Right cardiac atrium (tissue), 5 donors: ENCODE results near the gene PLEKHB1. TPM values are rescaled to one million over a fixed set of nuclear protein-coding genes. Genes with fewer than 3 reads are reported as not detected.
A peak's percentile ranks its signal among the peaks of the same experiment; 100 is the strongest.

Experiments
- ATAC-seq, 2 donors: fragments of 200-7000 bp; cut with Tn5 transposase; one replicate each; pipeline versions ENCODE4 v1.8.0 to v1.9.1; 2020; ENCODE audit warnings: moderate library complexity in 2 of 2, mild to moderate bottlenecking in 1 of 2
- DNase-seq, 3 donors: peaks; one replicate each; pipeline ENCODE4 v3.0.0-alpha.2; 2020
- H3K27ac ChIP-seq: one replicate; pipeline ENCODE4 v1.5.1; 2013; ENCODE audit warnings: mild to moderate bottlenecking, low read length, control low read depth, moderate library complexity
- H3K27me3 ChIP-seq: one replicate; pipeline ENCODE4 v1.6.1; 2013; ENCODE audit not compliant: control insufficient read depth, insufficient read depth
- H3K4me1 ChIP-seq: one replicate; pipeline ENCODE4 v1.6.1; 2013; ENCODE audit warnings: low read length; ENCODE audit not compliant: control insufficient read depth, insufficient read depth
- H3K4me3 ChIP-seq: one replicate; pipeline ENCODE4 v1.5.1; 2013; ENCODE audit warnings: low read length, control low read depth
- H3K9me3 ChIP-seq: one replicate; pipeline ENCODE4 v1.6.1; 2013; ENCODE audit warnings: low read length; ENCODE audit not compliant: control insufficient read depth
- WGBS: extraction: QIAGEN DNeasy Blood & Tissue Kit; methylation state at CpG from one replicate; pipeline ENCODE4 v1.1.7; 2013; 5-methylcytosine and 5-hydroxymethylcytosine counted together
- intact Hi-C, 4 donors: fragments of 100-400 bp; cut with DNase I; formaldehyde crosslinking; loops; one replicate each; pipeline versions ENCODE4 v1.11.0 to v1.14.0; 2022 to 2023
- polyA plus RNA-seq: library from polyadenylated mRNA; stranded (reverse); fragments of 200-250 nt; gene quantifications from one replicate; pipeline ENCODE4 v1.2.3, GENCODE V29; 2013
- total RNA-seq, 4 donors: library from RNA; stranded (reverse); fragmentation: NEBNext Ultra II Directional; extraction: Animal tissue kit (Norgen Biotek cat#: 25700); gene quantifications; one replicate each; pipeline ENCODE4 v1.2.1, GENCODE V29; 2021
- donor health status: healthy with polysubstance abuse.
- donor health status: DM: no; HTN: yes; CAD: no.
- donor health status: DM: no; HTN: no; CAD: no.
- donor health status: DM: no; HTN: yes; CAD: no; lungs with severe emphysema.
- donor health status: DM: yes; HTN: yes; CAD: no.

Gene PLEKHB1
- total and polyA plus RNA-seq, 5 donors = 11.7 to 31.5 (median 17.9) TPM

- Histone ChIP-seq H3K4me3 (no peak overlapping the region), H3K27me3 (no peaks in the 10 kb centered on the region), H3K27ac (no peak overlapping the region), H3K4me1 (no peaks in the 10 kb centered on the region), H3K9me3 (no peaks in the 10 kb centered on the region)
- ATAC-seq (no peak), DNase-seq (no peak)
- 87% methylated on average over 9 of the region's 9 CpGs for WGBS
- intact Hi-C loops = no loop called here
Observed at GRCh38 chr11:73648121-73648520, 1.7 kb downstream of the PLEKHB1 start.

DNA sequence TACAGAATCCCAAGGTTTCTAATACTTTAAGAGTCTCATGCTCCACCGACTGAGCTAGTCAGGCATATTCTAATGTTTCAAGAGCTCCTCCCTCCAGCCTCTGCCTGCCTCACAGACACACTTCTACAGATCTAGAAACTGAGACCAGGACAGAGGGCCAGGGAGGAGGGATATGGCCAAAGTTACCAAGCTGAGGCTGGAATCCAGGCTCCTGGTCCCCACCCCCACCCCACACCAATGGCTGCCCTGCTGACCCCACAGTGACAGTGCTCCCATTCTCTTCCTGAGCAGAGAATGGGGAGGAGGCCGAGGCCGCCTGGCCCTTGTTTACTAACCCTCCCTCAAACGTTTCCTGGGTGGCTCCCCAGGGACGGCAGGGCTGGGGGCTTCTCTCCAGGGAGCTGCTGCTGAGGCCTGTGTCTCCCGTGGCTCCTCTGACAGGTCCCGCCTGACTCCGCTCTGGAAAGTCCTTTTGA is 2.2 kb downstream of the PLEKHB1 start:
- Histone ChIP-seq H3K9me3 (no peaks in the 10 kb centered on the region), H3K27me3 (no peaks in the 10 kb centered on the region), H3K4me3 (no peak overlapping the region), H3K27ac (no peak overlapping the region), H3K4me1 (no peaks in the 10 kb centered on the region)
- intact Hi-C loops = no loop called here
- no peak for DNase-seq
- 58% methylated on average over 8 of the region's 8 CpGs for whole genome bisulfite sequencing
- ATAC-seq = no peak

DNA sequence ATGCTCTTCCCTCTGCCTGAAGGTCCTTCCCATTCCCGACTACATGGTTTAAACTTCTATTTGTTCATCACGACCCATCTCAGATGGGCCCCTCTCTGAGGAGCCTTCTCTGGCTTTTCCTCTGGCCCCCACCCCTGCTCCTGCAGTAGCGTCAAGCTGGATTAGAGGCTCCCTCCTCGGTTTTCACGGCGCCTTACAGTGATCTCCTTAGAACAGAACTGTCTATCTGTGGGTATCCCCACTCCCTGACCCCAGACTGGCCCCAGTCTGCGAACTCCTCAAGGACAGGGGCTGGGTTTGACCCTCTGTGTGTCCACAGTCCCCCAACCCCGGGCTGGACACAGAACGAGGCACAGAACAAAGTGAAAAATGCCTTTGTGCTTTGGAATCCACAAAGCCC is 2.8 kb downstream of the PLEKHB1 start:
- 73% methylated on average over 9 of the region's 9 CpGs for WGBS
- Histone ChIP-seq H3K4me3 (no peak overlapping the region), H3K27me3 (no peaks in the 10 kb centered on the region), H3K9me3 (no peaks in the 10 kb centered on the region), H3K4me1 (no peaks in the 10 kb centered on the region), H3K27ac (no peak overlapping the region)
- intact Hi-C loops = no loop called here
- ATAC-seq (no peak), DNase-seq (no peak)

GRCh38 chr11:73650400-73650799 is 4.0 kb downstream of the PLEKHB1 start:
- Histone ChIP-seq H3K4me1 (no peaks in the 10 kb centered on the region), H3K27ac (no peak overlapping the region), H3K27me3 (no peaks in the 10 kb centered on the region), H3K9me3 (no peaks in the 10 kb centered on the region), H3K4me3 (no peak overlapping the region)
- WGBS = 93% methylated on average over 14 of the region's 14 CpGs
- ATAC-seq (no peak), DNase-seq (no peak)
- intact Hi-C loops = loop anchor here in 2 of 4 donors (10.0 kb wide), 1 partner anchor 246 kb away; no protein-coding TSS in a partner anchor

DNA sequence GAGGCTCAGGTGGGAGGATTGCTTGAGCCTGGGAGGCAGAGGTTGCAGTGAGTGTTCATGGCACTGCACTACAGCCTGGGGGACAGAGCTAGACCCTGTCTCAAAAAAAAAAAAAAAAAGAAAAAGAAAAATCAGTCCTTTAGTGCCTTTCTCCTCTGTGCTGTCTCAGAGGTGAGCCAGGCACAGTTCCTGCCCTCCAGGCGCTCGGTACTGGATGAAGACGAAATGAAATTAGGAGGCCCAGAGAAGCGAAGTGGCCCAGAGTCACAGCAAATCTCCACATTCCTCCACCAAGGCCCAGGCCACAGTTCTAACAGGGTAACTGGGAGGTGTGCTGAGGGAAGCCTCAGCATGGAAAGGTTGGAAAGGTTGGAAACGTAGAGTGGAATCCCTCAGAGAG is 4.9 kb downstream of the PLEKHB1 start:
- Histone ChIP-seq H3K4me3 (no peak overlapping the region), H3K27me3 (no peaks in the 10 kb centered on the region), H3K4me1 (no peaks in the 10 kb centered on the region), H3K27ac (no peak overlapping the region), H3K9me3 (no peaks in the 10 kb centered on the region)
- ATAC-seq = no peak
- 96% methylated on average over 5 of the region's 5 CpGs for WGBS
- DNase-seq = no peak
- intact Hi-C loops = loop anchor here in 2 of 4 donors (10.0 kb wide), 1 partner anchor 246 kb away; no protein-coding TSS in a partner anchor

GRCh38 chr11:73651661-73652045 is 5.3 kb downstream of the PLEKHB1 start:
- Histone ChIP-seq H3K9me3 (no peaks in the 10 kb centered on the region), H3K4me1 (no peaks in the 10 kb centered on the region), H3K4me3 (no peak overlapping the region), H3K27me3 (no peaks in the 10 kb centered on the region), H3K27ac (no peak overlapping the region)
- DNase-seq (no peak), ATAC-seq (no peak)
- WGBS = 94% methylated on average over 9 of the region's 9 CpGs
- intact Hi-C loops = loop anchor here in 2 of 4 donors (10.0 kb wide), 1 partner anchor 247 kb away; no protein-coding TSS in a partner anchor

GRCh38 chr11:73652046-73652730 is 5.8 kb downstream of the PLEKHB1 start:
- Histone ChIP-seq H3K9me3 (no peaks in the 10 kb centered on the region), H3K27ac (no peak overlapping the region), H3K4me3 (no peak overlapping the region), H3K4me1 (no peaks in the 10 kb centered on the region), H3K27me3 (no peaks in the 10 kb centered on the region)
- intact Hi-C loops = loop anchor here in 2 of 4 donors (10.0 kb wide), 1 partner anchor 247 kb away; no protein-coding TSS in a partner anchor
- peak in 1 of 2 donors; percentile 28 for ATAC-seq
- 56% methylated on average over 8 of the region's 8 CpGs for WGBS
- peak in 2 of 3 donors; percentile 36 to 62 for DNase-seq

DNA sequence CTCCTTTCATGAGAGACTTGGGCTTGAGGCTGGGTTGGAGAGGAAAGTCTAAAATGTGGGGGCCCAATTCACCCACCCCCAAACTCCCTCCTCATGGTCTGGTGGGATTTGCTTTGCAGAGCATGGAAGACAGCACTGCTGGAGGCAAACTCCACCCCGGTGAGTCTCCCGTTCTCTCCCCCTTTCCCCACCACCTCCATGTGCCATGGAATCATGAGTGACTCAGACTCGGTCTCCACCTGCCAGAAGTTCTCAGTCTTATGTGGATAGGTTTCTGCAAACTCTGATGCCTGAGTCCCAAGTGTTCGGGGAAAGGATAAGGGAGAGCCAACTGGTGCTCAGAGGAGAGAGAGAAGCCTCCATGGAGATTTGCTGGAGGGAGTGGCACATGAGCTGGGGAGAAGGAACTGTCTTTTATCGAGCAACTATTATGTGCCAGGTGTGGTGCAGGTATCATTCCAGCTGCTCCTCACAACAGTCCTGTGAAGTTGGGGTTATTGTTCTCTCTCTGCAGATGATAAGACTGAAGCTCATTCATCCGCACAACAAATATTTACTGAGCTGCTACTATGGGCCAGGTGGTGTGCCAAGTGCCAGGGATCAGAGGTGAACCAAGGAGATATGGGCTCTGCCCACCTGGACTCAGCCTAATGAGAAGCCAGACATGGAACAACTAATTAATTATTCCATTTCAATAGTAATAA is 6.6 kb downstream of the PLEKHB1 start:
- H3K9me3 ChIP-seq = no peaks in the 10 kb centered on the region
- ATAC-seq (no peak), DNase-seq (no peak)
- no peaks in the 10 kb centered on the region for H3K27me3 ChIP-seq
- H3K27ac ChIP-seq = no peak overlapping the region
- H3K4me1 ChIP-seq = no peaks in the 10 kb centered on the region
- intact Hi-C loops = loop anchor here in 2 of 4 donors (10.0 kb wide), 1 partner anchor 248 kb away; no protein-coding TSS in a partner anchor
- no peak overlapping the region for H3K4me3 ChIP-seq
- WGBS = 90% methylated on average over 6 of the region's 6 CpGs

- Histone ChIP-seq H3K9me3 (no peaks in the 10 kb centered on the region), H3K4me3 (no peak overlapping the region), H3K27me3 (no peaks in the 10 kb centered on the region), H3K4me1 (no peaks in the 10 kb centered on the region), H3K27ac (no peak overlapping the region)
- 83% methylated on average over 5 of the region's 5 CpGs for WGBS
- DNase-seq (no peak), ATAC-seq (peak; percentile 40 to 41)
- intact Hi-C loops = loop anchor here in 2 of 4 donors (10.0 kb wide), 1 partner anchor 249 kb away; no protein-coding TSS in a partner anchor
Observed at GRCh38 chr11:73653996-73654395, 7.6 kb downstream of the PLEKHB1 start.

- DNase-seq (no peak), ATAC-seq (no peak)
- Histone ChIP-seq H3K27ac (no peak overlapping the region), H3K9me3 (no peaks in the 10 kb centered on the region), H3K27me3 (no peaks in the 10 kb centered on the region), H3K4me1 (no peaks in the 10 kb centered on the region), H3K4me3 (no peak overlapping the region)
- WGBS = 91% methylated on average over 7 of the region's 7 CpGs
- intact Hi-C loops = loop anchor here in 2 of 4 donors (10.0 kb wide), 1 partner anchor 250 kb away; no protein-coding TSS in a partner anchor
Observed at GRCh38 chr11:73654482-73655021, 8.2 kb downstream of the PLEKHB1 start.

DNA sequence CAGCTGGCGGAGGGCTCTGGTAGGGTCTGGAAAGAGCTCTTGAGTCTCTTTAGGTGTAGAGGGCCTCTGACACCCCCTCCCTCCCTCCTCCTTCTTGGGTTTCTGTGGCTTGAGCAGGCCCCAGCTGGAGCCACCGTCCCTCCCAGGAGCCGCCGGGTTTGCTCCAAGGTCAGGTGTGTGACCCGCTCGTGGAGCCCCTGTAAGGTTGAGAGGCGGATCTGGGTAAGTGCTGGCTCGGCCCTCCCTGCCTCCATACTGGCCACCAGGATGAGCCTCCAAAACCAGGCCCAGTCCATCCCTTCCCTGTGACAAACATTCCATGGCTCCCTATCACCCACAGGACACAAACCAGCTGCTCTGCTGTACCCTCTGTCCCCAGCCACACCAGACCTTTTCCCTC is 9.3 kb downstream of the PLEKHB1 start:
- WGBS = 90% methylated on average over 8 of the region's 8 CpGs
- ATAC-seq (no peak), DNase-seq (no peak)
- Histone ChIP-seq H3K9me3 (no peaks in the 10 kb centered on the region), H3K4me3 (no peak overlapping the region), H3K27ac (no peak overlapping the region), H3K4me1 (no peaks in the 10 kb centered on the region), H3K27me3 (no peaks in the 10 kb centered on the region)
- intact Hi-C loops = loop anchor here in 2 of 4 donors (10.0 kb wide), 1 partner anchor 251 kb away; no protein-coding TSS in a partner anchor
